ENCODE measurements around the gene NCAM2.
"Not testable (repeated sequence)": the region's sequence is repeated elsewhere in the genome, so short reads cannot be mapped to it uniquely, and the experiment has no call there.

NCAM2 gene

DNA sequence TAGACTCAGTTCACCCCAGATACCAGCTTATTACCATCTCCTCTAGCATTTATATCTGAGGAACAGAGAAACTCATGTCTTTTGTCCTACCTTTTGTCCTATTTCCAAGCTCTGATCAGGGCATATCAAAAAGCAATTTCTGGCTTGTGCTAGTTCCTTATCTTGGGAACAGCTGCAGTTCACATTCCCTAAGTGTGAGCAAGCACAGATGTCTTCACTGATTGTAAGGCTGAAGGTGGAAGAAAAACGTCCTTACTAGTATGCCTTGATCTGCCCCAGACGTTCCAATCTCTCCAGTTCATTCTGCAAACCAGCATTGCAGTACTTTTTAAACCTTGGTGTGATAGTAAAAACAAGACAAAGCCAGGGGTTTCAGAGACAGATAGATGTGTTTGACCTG is 139.8 kb downstream of the NCAM2 start:
- Histone ChIP-seq H3K4me1 (ENCODE audit: control insufficient read depth, insufficient read depth, low read length) (no peaks in the 10 kb centered on the region), H3K9me3 (ENCODE audit: control insufficient read depth, low read length) (no peaks in the 10 kb centered on the region), H3K27me3 (ENCODE audit: control insufficient read depth, insufficient read depth, low read length, poor library complexity, severe bottlenecking) (no peaks in the 10 kb centered on the region), H3K4me3 (ENCODE audit: insufficient read depth, low read depth, low read length) (no peak overlapping the region), H3K27ac (ENCODE audit: insufficient read depth, low read depth, low read length, poor library complexity, severe bottlenecking) (no peak overlapping the region), H3K36me3 (ENCODE audit: control insufficient read depth, insufficient read depth, low read length) (no peaks in the 10 kb centered on the region)
- WGBS, 2 experiments, result 0% methylated on average over 2 of the region's 2 CpGs; no CpG with 5 or more reads in 1 of the 2 experiments

DNA sequence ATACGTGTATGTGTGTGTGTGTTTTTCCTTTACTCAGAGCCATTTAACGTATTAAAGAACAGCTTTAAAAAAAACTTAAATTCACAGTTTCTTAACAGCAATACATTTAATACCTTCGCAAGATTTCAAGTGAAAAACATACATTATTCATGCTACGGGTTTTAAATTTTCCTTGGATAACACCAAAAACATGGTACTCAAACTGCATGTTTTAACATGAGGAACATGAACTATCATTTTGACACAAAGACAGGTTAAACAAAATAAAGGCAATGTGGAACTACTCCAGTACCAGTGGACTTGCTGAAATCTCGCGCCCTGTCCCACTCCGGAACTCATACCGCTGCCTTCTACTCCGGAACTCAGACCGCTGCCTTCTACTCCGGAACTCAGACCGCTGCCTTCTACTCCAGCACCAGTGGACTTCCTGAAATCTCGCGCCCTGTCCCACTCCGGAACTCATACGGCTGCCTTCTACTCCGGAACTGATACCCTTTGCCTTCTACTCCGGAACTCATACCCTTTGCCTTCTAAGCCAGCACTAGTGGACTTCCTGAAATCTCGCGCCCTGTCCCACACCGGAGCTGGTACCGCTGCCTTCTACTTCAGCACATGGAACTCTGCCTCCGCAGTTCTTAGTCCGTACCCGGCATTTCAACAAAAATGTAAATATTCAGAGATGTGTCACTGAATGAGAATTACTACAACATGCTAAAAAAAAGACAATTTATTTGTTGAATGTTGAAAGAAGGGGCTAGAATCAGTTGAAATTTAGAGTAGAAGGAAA is 148.6 kb downstream of the NCAM2 start:
- Histone ChIP-seq H3K9me3 (ENCODE audit: control insufficient read depth, low read length) (no peaks in the 10 kb centered on the region), H3K27me3 (ENCODE audit: control insufficient read depth, insufficient read depth, low read length, poor library complexity, severe bottlenecking) (no peaks in the 10 kb centered on the region), H3K27ac (ENCODE audit: insufficient read depth, low read depth, low read length, poor library complexity, severe bottlenecking) (no peak overlapping the region), H3K4me1 (ENCODE audit: control insufficient read depth, insufficient read depth, low read length) (no peaks in the 10 kb centered on the region), H3K36me3 (ENCODE audit: control insufficient read depth, insufficient read depth, low read length) (no peaks in the 10 kb centered on the region), H3K4me3 (ENCODE audit: insufficient read depth, low read depth, low read length) (peak overlapping the region; percentile 41)
- WGBS, 2 experiments, result 60 to 64% methylated on average over 24 of the region's 25 CpGs

DNA sequence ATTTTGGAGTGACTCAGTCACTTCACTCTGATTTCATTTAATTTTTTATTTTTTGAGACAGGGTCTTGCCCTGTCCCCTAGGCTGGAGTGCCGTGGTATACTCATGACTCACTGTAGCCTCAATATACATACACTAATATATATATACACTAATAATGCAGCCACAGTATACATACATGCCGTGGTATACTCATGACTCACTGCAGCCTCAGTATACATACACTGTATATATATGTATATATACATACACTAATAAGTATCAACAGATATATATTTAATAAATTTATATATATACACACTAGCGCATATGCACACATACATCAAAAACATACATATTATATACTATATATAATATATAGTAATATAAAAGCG is 149.2 kb downstream of the NCAM2 start:
- Histone ChIP-seq H3K9me3 (ENCODE audit: control insufficient read depth, low read length) (no peaks in the 10 kb centered on the region), H3K36me3 (ENCODE audit: control insufficient read depth, insufficient read depth, low read length) (no peaks in the 10 kb centered on the region), H3K4me1 (ENCODE audit: control insufficient read depth, insufficient read depth, low read length) (no peaks in the 10 kb centered on the region), H3K27me3 (ENCODE audit: control insufficient read depth, insufficient read depth, low read length, poor library complexity, severe bottlenecking) (no peaks in the 10 kb centered on the region), H3K4me3 (ENCODE audit: insufficient read depth, low read depth, low read length) (peak overlapping the region; percentile 41), H3K27ac (ENCODE audit: insufficient read depth, low read depth, low read length, poor library complexity, severe bottlenecking) (no peak overlapping the region)
- 67 to 91% methylated on average over 1 to 2 of the region's 4 CpGs for WGBS, 2 experiments

DNA sequence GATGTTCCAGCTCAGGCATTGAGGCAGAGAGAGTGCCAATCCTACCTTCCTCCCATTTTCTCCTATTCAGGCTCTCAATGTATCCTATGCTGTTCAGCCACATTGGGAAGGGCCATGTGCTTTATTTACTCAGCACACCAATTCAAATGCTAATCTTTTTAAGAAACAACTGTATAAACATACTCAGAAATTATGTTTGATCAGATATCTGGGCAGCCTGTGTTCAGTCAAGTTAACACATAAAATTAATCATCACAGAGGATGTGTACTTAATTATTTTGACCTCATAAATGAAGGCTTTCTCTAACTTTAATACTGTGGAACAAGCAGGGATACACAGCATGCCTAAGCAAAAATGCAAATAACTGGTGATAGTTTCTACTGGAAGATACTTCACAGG is 149.8 kb downstream of the NCAM2 start:
- H3K4me3 ChIP-seq (ENCODE audit: insufficient read depth, low read depth, low read length), result no peak overlapping the region

DNA sequence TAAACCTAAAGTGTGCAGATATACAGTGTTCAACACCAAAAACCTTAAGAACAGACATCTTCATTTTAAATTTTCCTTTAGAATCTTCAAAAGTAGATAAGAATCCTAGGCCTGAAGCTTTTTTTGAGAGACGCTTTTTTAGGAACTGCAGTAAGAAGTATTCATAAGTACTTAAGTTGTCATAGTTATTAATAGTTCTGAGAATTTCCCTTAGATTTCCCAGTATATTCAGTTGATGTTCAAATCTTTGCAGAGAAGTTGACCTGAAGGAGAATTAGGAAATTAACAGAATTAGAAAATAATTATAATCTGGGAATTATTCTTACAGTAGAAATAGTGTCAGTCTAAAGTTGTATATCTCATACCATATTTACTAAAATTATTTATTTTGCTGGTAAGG is 150.3 kb downstream of the NCAM2 start:
- H3K4me1 ChIP-seq (ENCODE audit: control insufficient read depth, insufficient read depth, low read length), result no peaks in the 10 kb centered on the region
- H3K36me3 ChIP-seq (ENCODE audit: control insufficient read depth, insufficient read depth, low read length), result no peaks in the 10 kb centered on the region
- WGBS, 2 experiments, result 100% methylated on average over 1 of the region's 1 CpG; no CpG with 5 or more reads in 1 of the 2 experiments
- H3K4me3 ChIP-seq (ENCODE audit: insufficient read depth, low read depth, low read length), result no peak overlapping the region
- H3K27me3 ChIP-seq (ENCODE audit: control insufficient read depth, insufficient read depth, low read length, poor library complexity, severe bottlenecking), result no peaks in the 10 kb centered on the region
- no peaks in the 10 kb centered on the region for H3K9me3 ChIP-seq (ENCODE audit: control insufficient read depth, low read length)
- H3K27ac ChIP-seq (ENCODE audit: insufficient read depth, low read depth, low read length, poor library complexity, severe bottlenecking), result no peak overlapping the region

More for the DNA sequence above, 149.8 kb downstream of the NCAM2 start:
- H3K27me3 ChIP-seq (ENCODE audit: control insufficient read depth, insufficient read depth, low read length, poor library complexity, severe bottlenecking), result no peaks in the 10 kb centered on the region
- H3K4me1 ChIP-seq (ENCODE audit: control insufficient read depth, insufficient read depth, low read length), result no peaks in the 10 kb centered on the region
- no peak overlapping the region for H3K27ac ChIP-seq (ENCODE audit: insufficient read depth, low read depth, low read length, poor library complexity, severe bottlenecking)
- no peaks in the 10 kb centered on the region for H3K9me3 ChIP-seq (ENCODE audit: control insufficient read depth, low read length)
- no peaks in the 10 kb centered on the region for H3K36me3 ChIP-seq (ENCODE audit: control insufficient read depth, insufficient read depth, low read length)

DNA sequence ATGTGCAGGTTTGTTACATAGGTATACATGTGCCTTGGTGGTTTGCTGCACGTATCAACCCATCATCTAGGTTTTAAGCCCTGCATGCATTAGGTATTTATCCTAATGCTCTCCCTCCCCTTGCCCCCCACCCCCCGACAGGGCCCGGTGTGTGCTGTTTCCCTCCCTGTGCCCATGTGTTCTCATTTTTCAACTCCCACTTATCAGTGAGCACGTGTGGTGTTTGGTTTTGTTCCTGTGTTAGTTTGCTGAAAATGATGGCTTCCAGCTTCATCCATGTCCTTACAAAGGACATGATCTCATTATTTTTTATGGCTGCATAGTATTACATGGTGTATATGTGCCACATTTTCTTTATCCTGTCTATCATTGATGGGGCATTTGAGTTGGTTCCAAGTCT is 151.2 kb downstream of the NCAM2 start:
- H3K9me3 ChIP-seq (ENCODE audit: control insufficient read depth, low read length); H3K4me3 ChIP-seq (ENCODE audit: insufficient read depth, low read depth, low read length); H3K4me1 ChIP-seq (ENCODE audit: control insufficient read depth, insufficient read depth, low read length); H3K36me3 ChIP-seq (ENCODE audit: control insufficient read depth, insufficient read depth, low read length); H3K27ac ChIP-seq (ENCODE audit: insufficient read depth, low read depth, low read length, poor library complexity, severe bottlenecking); H3K27me3 ChIP-seq (ENCODE audit: control insufficient read depth, insufficient read depth, low read length, poor library complexity, severe bottlenecking): not testable (repeated sequence)
- WGBS, 2 experiments, result 87 to 96% methylated on average over 2 to 3 of the region's 4 CpGs

DNA sequence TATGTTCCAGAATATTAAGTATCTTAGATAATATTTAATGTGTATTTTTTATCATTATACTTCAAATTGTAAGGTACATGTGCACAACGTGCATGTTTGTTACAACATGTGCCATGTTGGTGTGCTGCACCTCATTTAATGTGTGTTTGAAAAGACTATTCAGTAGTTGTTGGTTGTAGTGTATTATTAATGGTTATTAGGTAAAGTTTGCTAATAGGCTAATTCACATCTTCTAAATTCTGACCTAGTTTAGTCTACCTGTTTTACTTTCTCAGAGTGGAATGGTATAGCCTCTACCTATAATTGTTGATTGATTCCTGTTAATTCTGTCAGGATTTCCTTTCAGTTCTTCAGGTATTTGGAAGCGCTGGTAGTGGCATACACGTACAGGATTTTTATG is 153.0 kb downstream of the NCAM2 start:
- no peaks in the 10 kb centered on the region for H3K36me3 ChIP-seq (ENCODE audit: control insufficient read depth, insufficient read depth, low read length)
- H3K9me3 ChIP-seq (ENCODE audit: control insufficient read depth, low read length), result no peaks in the 10 kb centered on the region
- H3K27me3 ChIP-seq (ENCODE audit: control insufficient read depth, insufficient read depth, low read length, poor library complexity, severe bottlenecking), result no peaks in the 10 kb centered on the region
- H3K27ac ChIP-seq (ENCODE audit: insufficient read depth, low read depth, low read length, poor library complexity, severe bottlenecking), result no peak overlapping the region
- WGBS, 2 experiments, result 96 to 100% methylated on average over 3 of the region's 3 CpGs
- H3K4me3 ChIP-seq (ENCODE audit: insufficient read depth, low read depth, low read length), result no peak overlapping the region
- no peaks in the 10 kb centered on the region for H3K4me1 ChIP-seq (ENCODE audit: control insufficient read depth, insufficient read depth, low read length)

DNA sequence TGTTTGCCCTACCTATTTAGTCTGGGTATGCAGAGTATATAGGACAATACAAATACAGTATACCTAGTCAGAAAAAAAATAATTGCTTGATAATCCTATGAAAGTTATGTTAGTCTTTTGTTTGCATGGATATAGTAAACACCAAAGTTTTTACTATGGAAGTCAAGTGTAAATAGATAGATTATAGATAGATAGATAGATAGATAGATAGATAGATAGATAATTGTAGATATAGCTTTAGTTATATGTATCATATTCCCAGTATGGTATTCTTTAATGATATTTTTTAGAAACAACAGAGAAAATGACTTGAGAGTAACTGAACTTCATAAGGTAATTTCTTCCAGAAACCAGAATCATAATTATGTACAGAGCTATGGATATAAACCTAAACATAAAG is 158.2 kb downstream of the NCAM2 start:
- H3K4me3 ChIP-seq (ENCODE audit: insufficient read depth, low read depth, low read length), result no peak overlapping the region
- H3K9me3 ChIP-seq (ENCODE audit: control insufficient read depth, low read length), result no peaks in the 10 kb centered on the region
- no peaks in the 10 kb centered on the region for H3K27me3 ChIP-seq (ENCODE audit: control insufficient read depth, insufficient read depth, low read length, poor library complexity, severe bottlenecking)
- H3K36me3 ChIP-seq (ENCODE audit: control insufficient read depth, insufficient read depth, low read length), result no peaks in the 10 kb centered on the region
- no peaks in the 10 kb centered on the region for H3K4me1 ChIP-seq (ENCODE audit: control insufficient read depth, insufficient read depth, low read length)
- no peak overlapping the region for H3K27ac ChIP-seq (ENCODE audit: insufficient read depth, low read depth, low read length, poor library complexity, severe bottlenecking)

DNA sequence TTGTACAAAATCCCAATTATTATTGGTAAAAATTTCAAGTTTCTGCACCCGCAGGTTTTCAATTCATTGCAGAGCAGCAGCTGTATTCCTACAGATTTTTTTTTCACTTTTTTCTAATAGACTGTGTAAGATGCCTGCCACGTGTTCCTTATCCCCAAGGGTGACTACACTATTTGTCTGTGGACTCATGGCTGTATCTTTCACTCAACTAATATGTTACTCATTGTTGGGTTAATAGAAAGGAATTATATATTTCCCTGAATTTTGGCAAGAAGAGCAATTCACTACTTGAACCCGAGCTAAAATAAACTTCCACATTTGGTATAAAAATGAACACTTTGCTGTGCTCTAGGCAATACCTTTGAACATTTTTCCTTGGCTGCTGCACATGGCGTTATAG is 158.7 kb downstream of the NCAM2 start:
- Histone ChIP-seq H3K9me3 (ENCODE audit: control insufficient read depth, low read length) (no peaks in the 10 kb centered on the region), H3K4me3 (ENCODE audit: insufficient read depth, low read depth, low read length) (no peak overlapping the region), H3K4me1 (ENCODE audit: control insufficient read depth, insufficient read depth, low read length) (no peaks in the 10 kb centered on the region), H3K27ac (ENCODE audit: insufficient read depth, low read depth, low read length, poor library complexity, severe bottlenecking) (no peak overlapping the region), H3K36me3 (ENCODE audit: control insufficient read depth, insufficient read depth, low read length) (no peaks in the 10 kb centered on the region), H3K27me3 (ENCODE audit: control insufficient read depth, insufficient read depth, low read length, poor library complexity, severe bottlenecking) (no peaks in the 10 kb centered on the region)
- WGBS, 2 experiments, result 88 to 90% methylated on average over 2 to 3 of the region's 4 CpGs

DNA sequence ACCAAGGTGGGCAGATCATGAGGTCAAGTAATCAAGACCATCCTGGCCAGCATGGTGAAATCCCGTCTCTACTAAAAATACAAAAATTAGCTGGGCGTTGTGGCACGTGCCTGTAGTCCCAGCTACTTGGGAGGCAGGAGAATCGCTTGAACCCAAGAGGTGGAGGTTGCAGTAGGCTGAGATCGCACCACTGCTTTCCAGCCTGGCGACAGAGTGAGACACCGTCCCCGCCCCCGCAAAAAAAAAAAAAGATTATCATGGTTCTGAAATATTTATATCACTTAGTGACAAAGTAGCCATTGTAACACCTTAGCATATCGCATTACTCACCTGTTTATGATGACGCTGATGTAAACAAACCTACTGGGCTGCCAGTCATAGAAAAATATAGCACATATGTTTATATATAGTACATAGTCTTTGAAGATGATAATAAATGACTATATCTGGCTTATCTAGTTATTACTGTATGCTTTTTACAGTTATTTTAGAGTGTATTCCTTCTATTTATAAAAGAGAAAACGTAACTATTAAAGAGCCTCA is 160.2 kb downstream of the NCAM2 start:
- H3K9me3 ChIP-seq (ENCODE audit: control insufficient read depth, low read length), result no peaks in the 10 kb centered on the region
- H3K4me1 ChIP-seq (ENCODE audit: control insufficient read depth, insufficient read depth, low read length), result no peaks in the 10 kb centered on the region
- no peaks in the 10 kb centered on the region for H3K27me3 ChIP-seq (ENCODE audit: control insufficient read depth, insufficient read depth, low read length, poor library complexity, severe bottlenecking)
- no peak overlapping the region for H3K4me3 ChIP-seq (ENCODE audit: insufficient read depth, low read depth, low read length)
- no peaks in the 10 kb centered on the region for H3K36me3 ChIP-seq (ENCODE audit: control insufficient read depth, insufficient read depth, low read length)
- H3K27ac ChIP-seq (ENCODE audit: insufficient read depth, low read depth, low read length, poor library complexity, severe bottlenecking), result no peak overlapping the region
- 93 to 96% methylated on average over 10 of the region's 12 CpGs for WGBS, 2 experiments
